Activated T-helper 9 cell treated with anti-CD3 and anti-CD28 coated beads, Interleukin-2, amount 50 U/mL, for 16 hours (primary cell): ENCODE data around the gene SLC39A11.

Source experiments
- DNase-seq: peaks from one replicate; pipeline ENCODE4 v3.0.0-alpha.2; 2020; ENCODE audit warnings: low read depth

The SLC39A11 gene

DNA sequence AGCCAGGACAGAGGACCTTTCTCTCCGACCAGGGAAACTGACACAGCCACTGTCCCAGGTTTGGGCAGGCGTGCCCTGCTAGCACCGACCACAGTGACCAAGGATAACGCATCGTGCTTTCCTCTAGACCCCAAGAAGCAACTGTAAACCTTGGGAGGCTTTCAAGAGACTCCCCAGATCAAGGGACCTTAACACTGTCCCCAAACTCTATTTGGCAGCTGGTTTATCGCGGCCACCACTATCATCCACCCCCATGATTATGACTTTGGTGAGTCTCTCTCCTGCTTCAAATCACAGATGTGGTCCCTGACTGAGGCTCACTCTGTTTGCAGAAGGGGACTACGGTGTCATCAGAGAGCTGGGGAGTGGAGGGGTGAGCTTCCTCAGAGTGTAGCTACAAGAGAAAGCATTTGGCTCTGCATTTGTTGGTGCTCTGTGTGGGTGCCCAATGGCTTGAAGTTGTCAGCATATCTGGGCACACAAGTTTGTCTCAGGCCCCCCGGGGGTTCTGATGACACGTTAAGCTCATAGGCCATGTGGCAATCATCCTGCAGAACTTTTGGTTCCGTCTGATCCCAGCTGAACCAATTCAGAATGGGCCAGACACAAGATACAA, 408.0 kb downstream of the SLC39A11 start:
- DNase-seq = no peak

GRCh38 chr17:72683506-72684404, 408.7 kb downstream of the SLC39A11 start:
- DNase-seq = no peak

- no peak for DNase-seq
Measured at GRCh38 chr17:72682605-72683004, 409.9 kb downstream of the SLC39A11 start.

DNA sequence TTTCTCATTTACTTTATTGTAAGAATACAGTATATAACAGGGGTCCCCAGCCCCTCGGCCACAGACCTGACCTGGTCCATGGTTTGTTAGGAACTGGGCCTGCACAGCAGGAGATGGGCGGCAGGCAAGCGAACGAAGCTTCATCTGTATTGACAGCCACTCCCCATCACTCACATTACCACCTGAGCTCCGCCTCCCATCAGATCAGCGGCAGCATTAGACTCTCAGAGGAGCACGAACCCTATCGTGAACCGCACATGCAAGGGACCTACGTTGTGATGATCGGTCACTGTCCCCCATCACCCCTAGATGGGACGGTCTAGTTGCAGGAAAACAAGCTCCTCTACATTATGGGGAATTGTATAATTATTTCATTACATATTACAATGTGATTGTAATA, 410.6 kb downstream of the SLC39A11 start:
- no peak for DNase-seq

GRCh38 chr17:72677714-72678390, 414.6 kb downstream of the SLC39A11 start:
- no peak for DNase-seq

DNA sequence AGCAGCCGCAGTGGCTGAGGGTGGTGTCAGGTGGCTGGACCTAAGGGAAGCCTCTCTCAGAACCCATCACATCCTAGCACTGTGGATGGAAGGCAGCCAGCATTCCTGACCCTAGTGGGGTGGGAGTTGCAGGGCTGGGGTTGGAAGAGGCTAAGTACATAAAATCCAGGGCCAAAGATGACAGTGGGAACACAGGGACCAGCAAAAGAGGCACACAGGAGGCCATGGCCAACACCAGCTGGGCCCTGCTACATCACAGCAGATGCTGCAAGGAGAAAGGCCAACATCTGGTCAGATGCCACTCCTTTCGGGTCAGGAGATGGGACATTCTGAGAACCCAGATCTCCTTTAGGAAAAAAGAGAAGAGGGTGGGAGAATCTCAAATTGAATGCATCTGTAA, 415.4 kb downstream of the SLC39A11 start:
- no peak for DNase-seq

- DNase-seq = no peak
Measured at GRCh38 chr17:72672729-72673128, 419.8 kb downstream of the SLC39A11 start.

- no peak for DNase-seq
Measured at GRCh38 chr17:72671016-72671415, 421.5 kb downstream of the SLC39A11 start.

DNA sequence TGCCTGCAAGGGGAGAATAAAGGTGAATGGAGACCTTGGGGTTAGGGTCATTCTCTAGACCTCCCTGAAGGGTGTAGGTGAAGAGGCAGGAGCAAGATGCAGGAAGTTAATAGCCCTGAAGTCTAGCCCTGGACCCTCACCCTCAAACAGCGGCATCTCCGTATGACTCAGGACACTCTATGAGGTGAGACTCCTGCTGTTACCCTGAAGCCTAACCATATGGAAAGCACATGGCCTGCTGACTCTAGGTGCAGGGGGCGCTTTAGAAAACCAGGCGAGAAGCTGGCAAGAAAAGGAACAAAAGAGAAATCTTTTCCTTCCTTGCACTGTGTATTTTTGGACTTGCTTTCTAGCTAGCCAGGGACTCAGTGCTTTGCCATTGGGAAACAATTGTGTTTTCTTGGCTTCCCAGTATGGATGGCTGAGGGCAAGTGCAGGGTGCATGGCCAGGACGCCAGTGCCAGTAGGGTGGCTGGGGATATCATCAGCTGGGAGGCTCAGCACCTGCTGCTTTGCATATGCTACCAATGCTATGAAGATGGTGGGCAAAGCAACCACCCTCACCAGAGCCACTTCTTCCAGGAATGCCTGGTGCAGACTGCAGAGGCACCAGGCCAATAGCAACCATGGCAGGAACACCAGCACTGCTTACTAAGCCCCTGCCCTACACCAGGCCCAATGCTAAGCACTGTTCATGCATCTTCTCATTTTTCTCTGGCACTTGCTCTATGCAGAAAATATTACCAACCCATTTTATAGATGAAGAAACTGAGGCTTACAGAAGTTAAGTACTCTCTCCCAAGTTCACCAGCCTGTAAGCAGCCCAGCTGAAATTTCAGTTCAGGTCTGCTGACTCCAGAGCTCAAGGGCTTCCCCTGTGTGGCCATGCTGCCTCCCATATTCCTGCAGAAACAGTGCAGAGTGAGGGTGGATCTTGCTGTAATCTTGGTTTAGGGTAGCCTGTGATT, 425.1 kb downstream of the SLC39A11 start:
- no peak for DNase-seq

- no peak for DNase-seq
Measured at GRCh38 chr17:72665852-72666851, 426.3 kb downstream of the SLC39A11 start.

GRCh38 chr17:72662827-72663190, 429.7 kb downstream of the SLC39A11 start:
- DNase-seq = no peak

- DNase-seq = no peak
Measured at GRCh38 chr17:72661945-72662826, 430.3 kb downstream of the SLC39A11 start.

GRCh38 chr17:72661116-72661944, 431.2 kb downstream of the SLC39A11 start:
- no peak for DNase-seq

DNA sequence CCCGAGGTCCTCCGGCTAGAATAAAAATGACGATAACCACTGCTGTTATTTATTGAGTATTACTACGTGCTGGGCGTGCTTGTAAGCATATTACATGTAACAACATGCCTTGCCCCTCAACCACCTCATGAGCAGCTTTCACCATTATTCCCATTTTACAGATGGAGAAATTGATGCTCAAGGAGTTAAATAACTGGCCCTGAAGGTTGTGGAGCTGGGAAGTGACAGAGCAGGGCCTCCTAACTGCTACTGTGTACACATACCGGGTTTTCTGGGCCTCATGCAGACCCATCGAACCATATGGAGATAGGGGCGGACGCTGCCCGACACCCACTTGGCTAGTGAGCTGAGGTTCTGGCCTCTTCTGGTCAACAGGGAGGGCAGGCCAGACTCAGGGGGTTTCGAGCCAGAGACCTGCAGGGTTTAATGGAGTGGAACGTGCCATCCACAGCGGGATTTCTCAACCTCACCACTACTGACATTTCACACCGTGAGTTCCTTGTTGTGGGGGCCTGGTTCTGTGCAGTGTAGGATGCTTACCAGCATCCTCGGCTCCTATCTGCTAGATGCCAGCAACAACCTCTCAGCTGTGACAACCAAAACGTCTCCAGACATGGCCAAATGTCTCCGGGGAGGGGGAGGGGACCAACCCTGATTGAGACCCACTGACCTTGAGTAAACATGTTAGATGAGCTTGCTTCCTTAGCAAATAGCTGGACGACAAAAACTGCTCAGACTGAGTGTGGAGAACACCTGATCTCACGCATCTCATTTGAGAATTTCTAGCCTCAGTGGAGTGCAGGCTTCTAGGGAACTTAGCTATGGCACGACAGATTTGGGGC, 432.0 kb downstream of the SLC39A11 start:
- DNase-seq = no peak

GRCh38 chr17:72659811-72660210, 432.7 kb downstream of the SLC39A11 start:
- no peak for DNase-seq

DNA sequence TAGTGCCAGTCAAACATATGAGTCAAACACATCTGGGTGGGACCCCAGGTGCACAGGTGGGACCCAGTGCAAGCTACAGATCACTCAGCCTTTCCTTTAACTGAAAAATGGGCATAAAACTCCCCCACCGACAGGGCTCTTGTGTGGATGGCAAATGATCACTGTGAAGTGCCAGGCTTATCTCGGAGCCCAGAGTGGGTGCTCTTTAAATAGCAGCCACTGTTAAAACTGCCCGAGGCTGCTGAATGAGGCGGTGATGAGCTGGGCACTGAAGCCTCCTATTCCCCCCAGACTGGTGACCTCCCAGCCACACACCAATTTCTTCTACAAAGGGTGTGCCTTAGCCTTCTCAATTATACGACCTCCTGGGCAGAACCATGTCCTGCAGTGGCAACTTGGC, 433.8 kb downstream of the SLC39A11 start:
- DNase-seq = no peak

DNA sequence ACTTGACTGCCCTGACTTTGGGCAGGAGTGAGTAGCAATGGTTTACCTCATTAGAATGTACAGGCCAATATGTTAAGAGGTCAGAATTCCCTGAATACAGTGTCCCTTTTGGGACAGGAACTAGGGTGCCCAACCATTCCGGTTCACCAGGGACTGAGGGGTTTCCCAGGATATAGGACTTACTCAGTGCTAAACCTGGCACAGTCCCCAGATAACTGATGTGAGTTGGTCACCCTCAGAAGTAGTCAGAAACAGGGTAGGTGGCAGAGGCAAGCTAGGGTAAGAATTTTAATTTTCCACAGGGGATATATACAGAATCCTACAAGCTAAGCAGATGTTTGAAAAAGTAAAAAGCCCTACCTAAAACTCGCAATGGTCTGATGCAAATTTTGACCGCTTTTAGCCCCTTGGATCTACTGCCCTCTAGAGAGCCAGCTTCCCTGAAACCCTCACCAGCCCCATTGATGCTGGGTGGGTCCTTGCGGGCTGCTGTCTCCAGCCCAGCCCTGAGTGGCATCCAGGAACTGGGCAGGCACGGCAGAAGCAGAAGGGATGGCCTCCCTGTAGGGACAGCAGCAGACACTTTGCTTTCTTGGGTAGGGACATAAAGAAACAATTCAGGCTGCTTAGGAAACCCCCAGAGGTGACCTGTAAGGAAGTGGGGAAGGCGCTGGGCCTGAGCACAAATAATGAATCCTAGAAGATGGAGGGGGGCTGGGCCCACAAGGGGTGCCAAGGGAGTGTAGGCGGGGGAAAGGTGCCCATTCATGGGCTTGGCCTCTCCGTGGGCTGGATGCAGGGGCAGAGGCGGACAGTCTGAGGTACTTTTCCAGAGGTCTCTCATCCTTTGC, 434.8 kb downstream of the SLC39A11 start:
- DNase-seq = no peak
